DND-41 (cell line): ENCODE measurements around the gene OR51B6.

Experiments used
- EZH2 ChIP-seq: IDR thresholded peaks from 3 replicates; pipeline ENCODE4 v1.6.1; 2012; ENCODE audit warnings: borderline replicate concordance, low read depth, mild to moderate bottlenecking, moderate library complexity, low read length, inconsistent platforms; ENCODE audit not compliant: severe bottlenecking
- TF ChIP-seq, protein P1 (sequence below): IDR thresholded peaks from 2 replicates; pipeline ENCODE4 v1.5.1; 2012; ENCODE audit warnings: borderline replicate concordance, low read length, moderate library complexity, mild to moderate bottlenecking; ENCODE audit not compliant: poor library complexity, severe bottlenecking; ENCODE audit errors: extremely low read depth

DNA sequence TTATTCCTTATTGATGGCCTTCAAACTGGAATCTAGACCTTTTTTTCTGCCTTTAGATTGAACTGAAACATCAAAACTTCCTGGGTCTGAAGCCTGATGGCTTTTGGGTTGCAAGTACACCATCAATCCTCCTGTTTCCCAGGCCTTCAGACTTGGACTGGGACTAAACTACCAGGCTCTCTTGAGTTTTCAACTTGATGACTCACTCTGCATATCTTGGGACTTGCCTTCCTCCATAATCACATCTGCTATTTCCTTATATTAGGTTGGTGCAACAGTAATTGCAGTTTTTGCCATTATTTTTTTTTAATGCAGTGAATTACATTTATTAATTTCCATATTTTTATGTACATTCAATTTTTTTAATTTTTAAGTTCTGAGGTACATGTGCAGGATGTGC lies 15.0 kb upstream of the OR51B6 start:
- TF ChIP-seq EZH2 = no peak
- TF ChIP-seq, protein P1, sequence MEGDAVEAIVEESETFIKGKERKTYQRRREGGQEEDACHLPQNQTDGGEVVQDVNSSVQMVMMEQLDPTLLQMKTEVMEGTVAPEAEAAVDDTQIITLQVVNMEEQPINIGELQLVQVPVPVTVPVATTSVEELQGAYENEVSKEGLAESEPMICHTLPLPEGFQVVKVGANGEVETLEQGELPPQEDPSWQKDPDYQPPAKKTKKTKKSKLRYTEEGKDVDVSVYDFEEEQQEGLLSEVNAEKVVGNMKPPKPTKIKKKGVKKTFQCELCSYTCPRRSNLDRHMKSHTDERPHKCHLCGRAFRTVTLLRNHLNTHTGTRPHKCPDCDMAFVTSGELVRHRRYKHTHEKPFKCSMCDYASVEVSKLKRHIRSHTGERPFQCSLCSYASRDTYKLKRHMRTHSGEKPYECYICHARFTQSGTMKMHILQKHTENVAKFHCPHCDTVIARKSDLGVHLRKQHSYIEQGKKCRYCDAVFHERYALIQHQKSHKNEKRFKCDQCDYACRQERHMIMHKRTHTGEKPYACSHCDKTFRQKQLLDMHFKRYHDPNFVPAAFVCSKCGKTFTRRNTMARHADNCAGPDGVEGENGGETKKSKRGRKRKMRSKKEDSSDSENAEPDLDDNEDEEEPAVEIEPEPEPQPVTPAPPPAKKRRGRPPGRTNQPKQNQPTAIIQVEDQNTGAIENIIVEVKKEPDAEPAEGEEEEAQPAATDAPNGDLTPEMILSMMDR = no peak
